ENCODE results near the gene CBX4. TPM values are rescaled to one million over a fixed set of nuclear protein-coding genes. Genes with fewer than 3 reads are reported as not detected.

The CBX4 gene
- 1 to 10 TPM; 8.0 to 10.0 TPM for total RNA-seq

DNA sequence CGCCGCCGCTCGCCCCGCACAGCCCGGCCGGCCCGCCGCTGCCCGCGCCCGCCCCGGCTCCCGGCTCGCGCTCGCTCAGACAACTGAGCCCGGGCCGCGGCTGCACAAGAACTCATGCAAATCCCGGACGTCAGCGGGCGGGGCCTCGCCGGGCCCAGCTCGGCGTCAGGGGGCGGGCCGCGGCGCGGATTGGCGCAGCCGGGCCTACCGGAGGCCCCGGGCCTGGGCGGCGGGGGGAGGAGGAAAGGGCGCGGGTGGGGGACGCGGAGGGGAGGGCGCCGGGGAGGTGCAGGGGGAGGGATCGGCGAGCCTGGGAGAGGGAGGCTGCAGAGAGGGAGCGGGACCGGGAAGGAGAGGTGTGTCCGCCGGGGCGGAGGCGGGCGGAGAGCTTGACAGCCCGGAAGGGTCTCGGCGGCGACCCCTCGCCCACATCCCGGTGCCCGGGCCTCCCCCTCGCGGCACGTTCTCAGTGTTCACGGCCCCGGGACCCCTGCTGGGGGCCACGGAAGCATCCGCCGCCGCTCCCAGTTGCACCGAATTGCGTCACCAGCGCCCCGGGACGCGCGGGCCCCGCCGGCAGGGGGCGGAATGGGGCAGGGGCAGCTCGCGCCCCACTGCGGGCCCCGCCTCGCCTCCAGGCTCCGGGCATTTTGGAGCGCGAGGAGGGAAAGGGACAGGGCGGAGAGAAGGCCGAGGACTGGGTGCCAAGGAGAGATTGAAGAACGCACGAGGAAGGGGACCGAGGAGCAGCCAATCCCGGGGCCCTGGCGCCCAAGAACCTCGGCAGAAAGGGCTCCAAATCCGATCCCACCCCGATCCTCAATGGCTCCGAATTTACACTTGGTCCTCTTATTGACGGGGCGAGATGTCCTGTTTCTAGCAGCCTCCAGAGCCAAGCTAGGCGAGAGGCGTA lies at the start of gene CBX4:
Gene CBX4 (minus strand): TSS at position 85 of the 913 bp plus-strand sequence. CDS start 189 bp downstream, outside the sequence.
- CTCF ChIA-PET = interaction anchor here (0.6 to 3.2 kb wide), 16 partner anchors 20 to 167 kb away, joined by 3 to 18 read pairs (median 5); partner anchors contain the start of gene CBX8
- POLR2A ChIA-PET = interaction anchor here (0.6 to 1.7 kb wide), 7 partner anchors 25 to 157 kb away, joined by 3 to 6 read pairs (median 4); partner anchors contain the start of gene CBX8

DNA sequence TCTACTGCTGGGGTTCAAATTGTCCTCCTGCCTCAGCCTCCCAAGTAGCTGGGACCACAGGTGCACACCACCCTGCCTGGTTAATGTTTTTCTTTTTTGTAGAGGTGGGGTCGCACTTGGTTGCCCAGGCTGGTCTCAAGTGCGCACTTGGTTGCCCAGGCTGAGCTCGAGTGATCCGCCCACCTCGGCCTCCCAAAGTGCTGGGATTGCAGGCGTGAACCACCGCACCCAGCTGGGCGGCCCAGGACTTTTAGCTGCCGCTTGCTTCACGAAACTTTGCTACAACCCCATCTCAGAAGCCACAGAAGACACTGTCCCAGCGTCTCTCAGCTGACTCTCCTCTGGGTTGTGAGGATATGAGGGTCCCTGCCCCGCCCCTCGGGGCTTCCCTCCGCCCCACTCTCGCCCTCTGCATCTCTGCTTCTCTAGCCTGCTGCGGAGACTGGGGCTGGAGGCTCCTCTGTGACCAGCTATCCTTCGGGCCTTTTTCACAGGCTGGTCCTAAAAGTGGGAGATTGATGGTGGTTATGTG lies 48.8 kb upstream of the CBX4 start:
- ChIA-PET CTCF (no interaction called here), POLR2A (no interaction called here)

GRCh38 chr17:79887451-79887991 lies 48.3 kb upstream of the CBX4 start:
- ChIA-PET CTCF (no interaction called here), POLR2A (no interaction called here)

DNA sequence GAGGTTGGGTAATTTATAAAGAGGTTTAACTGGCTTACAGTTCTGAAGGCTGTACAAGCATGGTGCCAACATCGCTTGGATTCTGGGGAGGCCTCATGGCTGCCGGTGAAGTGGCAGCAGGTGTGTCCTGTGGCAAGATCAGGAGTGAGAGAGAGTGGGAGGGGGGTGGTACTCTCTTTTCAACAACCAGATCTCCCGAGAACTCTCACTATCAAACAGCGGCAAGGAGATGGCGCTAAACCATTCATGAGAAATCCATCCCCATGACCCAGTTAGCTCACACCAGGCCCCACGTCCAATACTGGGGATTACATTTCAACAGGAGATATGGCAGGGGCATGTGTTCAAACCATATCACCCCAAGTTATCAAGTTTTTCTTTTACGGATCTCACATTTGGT lies 44.0 kb upstream of the CBX4 start:
- CTCF ChIA-PET = no interaction called here
- POLR2A ChIA-PET = no interaction called here

DNA sequence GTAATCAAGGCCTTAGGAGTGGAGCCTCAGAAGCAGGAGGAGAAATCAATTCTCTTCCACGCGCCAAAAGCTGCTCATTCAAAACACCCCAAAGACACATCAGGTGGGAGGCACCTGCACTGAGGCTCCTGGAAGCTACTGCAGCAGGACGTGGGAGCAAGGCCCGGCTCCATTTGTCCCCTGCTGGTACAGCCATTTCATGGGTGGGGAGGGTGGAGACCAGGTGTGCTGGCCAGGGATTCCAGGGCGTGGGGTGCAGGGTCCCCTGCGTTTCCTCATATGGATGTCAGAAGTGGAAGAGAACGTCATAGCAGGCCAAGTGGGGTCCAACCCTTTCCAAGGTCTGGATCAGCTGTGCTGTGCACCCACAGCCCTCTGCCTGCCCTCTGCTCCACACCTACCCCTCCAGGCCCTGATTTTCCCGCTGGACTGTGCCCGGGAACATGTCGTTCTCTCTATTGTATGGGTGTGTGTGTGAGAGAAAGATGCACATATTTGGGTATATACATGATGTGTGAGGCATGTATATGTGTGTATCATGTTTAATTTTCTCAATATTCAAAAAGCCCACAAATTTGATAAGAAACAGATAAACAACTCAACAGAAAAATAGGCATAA lies 39.2 kb upstream of the CBX4 start:
- ChIA-PET CTCF (no interaction called here), POLR2A (no interaction called here)

DNA sequence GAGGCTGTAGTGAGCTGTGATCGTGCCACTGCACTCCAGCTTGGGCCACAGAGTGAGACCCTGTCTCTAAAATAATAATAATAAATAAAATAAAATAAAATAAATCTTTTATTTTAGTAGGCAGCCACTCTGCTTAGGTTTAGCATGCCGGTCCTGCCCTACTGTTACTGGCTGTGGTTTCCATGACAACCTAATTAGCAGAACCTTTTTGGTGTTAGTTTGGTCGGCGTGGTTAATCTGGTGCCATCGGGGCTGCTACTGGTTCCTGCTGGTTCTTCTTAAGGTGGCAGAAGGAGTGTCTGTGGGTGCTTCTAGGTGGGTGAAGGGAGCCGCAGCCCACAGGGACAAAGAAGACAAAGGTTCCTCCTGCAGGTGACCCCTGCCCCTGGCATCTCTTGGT lies 37.8 kb upstream of the CBX4 start:
- ChIA-PET POLR2A (no interaction called here), CTCF (no interaction called here)

- POLR2A ChIA-PET = no interaction called here
- CTCF ChIA-PET = interaction anchor here (1.4 kb wide), 2 partner anchors 58 to 134 kb away, joined by 4 to 5 read pairs; no protein-coding TSS in a partner anchor
Measured at GRCh38 chr17:79875511-79875910, 36.3 kb upstream of the CBX4 start.

- CTCF ChIA-PET = interaction anchor here (1.4 to 1.6 kb wide), 2 partner anchors 30 to 133 kb away, joined by 3 to 4 read pairs; no protein-coding TSS in a partner anchor
- POLR2A ChIA-PET = no interaction called here
Measured at GRCh38 chr17:79874329-79874981, 35.2 kb upstream of the CBX4 start.

DNA sequence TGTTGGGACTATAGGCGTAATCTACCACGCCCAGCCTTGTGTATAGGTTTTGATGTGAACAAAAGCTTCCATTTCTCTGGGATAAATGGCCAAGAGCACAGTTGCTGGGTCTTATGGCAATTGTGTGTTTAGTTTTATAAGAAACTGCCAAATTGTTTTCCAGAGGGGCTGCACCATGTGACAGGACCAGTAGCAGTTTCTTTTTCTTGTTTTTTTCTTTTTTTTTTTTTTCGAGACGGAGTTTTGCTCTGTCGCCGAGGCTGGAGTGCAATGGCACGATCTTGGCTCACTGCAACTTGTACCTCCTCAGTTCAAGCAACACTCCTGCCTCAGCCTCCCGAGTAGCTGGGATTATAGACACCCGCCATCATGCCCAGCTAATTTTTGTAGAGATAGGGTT lies 34.3 kb upstream of the CBX4 start:
- POLR2A ChIA-PET = no interaction called here

DNA sequence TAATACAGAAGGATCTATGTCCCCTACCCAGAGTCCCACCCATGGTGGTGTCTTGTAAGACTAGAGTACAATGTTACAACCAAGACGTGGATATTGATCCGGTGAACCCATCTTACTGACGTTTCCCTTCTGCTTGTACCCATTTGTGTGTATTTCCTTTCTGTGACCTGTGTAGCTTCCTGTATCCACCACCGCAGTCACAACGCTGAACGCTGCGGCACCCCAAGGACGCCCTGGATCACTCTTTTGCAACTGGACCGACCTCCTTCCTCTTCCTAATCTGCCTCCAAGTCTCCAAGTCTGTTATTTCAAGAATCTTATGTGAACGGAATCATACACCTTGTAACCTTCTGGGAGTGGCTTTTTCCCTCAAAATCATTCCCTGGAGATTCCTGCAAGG lies 33.5 kb upstream of the CBX4 start:
- CTCF ChIA-PET = interaction anchor here (0.6 to 1.2 kb wide), 3 partner anchors 8 to 125 kb away, joined by 3 read pairs; no protein-coding TSS in a partner anchor
- POLR2A ChIA-PET = no interaction called here

More for the DNA sequence above, 34.3 kb upstream of the CBX4 start:
- CTCF ChIA-PET = interaction anchor here (1.6 kb wide), 1 partner anchor 29 kb away, joined by 3 read pairs; no protein-coding TSS in a partner anchor

- CTCF ChIA-PET = no interaction called here
Measured at GRCh38 chr17:79871131-79871530, 31.9 kb upstream of the CBX4 start.

GRCh38 chr17:79870540-79870939 lies 31.3 kb upstream of the CBX4 start:
- CTCF ChIA-PET = no interaction called here
- POLR2A ChIA-PET = no interaction called here

More at GRCh38 chr17:79871131-79871530, 31.9 kb upstream of the CBX4 start:
- POLR2A ChIA-PET = no interaction called here

DNA sequence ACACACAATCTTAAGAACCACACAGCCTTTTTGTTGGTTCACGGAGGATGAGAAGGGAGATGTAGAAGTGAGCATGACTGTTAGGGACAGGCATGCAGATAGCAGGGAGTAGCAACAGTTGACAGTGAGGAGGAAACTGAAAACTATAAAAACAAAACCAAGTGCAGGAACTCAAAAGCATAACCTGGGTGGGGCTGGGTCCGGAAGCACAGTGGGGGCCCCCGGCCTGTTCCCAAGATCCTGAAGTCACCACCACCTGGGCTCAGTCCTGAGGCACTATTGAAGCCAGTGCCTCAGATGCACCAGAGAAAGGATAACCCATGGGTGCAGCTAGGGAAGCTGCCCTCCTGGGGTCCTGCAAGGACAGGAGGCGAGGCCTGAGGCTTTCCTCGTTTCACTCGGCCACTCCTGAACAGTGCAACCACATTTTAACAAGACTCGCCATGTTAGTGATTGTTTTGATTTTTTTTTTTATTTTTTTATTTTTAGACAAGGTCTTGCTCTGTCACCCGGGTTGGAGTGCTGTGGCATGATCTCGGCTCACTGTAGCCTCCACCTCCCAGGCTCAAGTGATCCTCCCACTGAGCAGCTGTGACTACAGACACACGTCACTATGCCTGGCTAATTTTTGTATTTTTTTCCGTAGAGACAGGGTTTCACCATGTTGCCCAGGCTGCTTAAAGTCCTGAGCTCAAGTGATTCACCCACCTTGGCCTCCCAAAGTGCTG lies 27.7 kb upstream of the CBX4 start:
- ChIA-PET POLR2A (no interaction called here), CTCF (no interaction called here)

DNA sequence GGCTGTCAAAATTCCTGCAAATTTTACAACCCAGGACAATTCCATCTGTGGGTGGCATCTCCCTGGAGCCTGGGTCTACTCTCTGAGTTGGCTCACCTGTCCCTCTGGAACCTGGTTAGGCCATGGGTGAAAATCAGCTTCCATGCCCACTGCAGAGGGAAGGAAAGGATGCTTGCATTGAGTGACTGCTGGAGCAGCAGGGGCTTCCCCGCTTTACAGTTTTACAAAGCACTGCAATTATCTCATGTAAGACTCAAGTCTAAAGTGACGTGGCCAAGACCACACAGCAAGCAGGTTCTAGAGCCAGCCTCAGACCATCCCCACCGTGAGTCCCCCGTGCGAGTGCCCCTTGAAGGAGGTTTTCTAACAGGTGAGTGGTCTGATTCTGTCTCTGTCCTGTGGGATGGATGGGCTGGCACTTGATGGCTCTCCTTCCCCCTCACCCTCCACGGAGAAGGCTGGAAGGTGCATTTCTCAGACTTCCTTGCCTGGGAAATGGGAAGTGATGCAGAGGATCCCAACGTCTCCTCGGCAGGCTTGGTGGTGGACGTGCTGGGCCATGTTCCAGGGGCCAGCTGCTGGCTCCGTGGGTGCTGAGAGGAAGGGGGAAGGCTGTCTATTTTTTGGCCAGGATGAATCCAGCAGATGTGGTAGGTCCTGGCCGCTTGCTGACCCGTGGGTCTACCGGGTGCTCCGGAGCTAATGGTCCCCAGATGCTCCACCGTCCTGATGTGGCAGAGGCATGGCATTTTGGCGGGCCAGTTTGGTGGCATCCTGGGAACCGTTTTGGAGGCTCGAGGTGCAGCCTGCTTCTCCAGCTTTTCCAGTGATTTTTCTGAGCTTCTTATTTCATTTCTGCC lies 26.3 kb upstream of the CBX4 start:
- ChIA-PET CTCF (interaction anchor here (1.3 kb wide), 1 partner anchor 7 kb away, joined by 3 read pairs; no protein-coding TSS in a partner anchor), POLR2A (no interaction called here)

GRCh38 chr17:79864617-79865250 lies 25.5 kb upstream of the CBX4 start:
- ChIA-PET CTCF (interaction anchor here (0.8 to 1.3 kb wide), 2 partner anchors 8 to 141 kb away, joined by 3 read pairs; no protein-coding TSS in a partner anchor), POLR2A (no interaction called here)

GRCh38 chr17:79864147-79864546 lies 24.9 kb upstream of the CBX4 start:
- POLR2A ChIA-PET = no interaction called here
- CTCF ChIA-PET = interaction anchor here (0.8 to 1.3 kb wide), 3 partner anchors 9 to 141 kb away, joined by 3 read pairs; no protein-coding TSS in a partner anchor

DNA sequence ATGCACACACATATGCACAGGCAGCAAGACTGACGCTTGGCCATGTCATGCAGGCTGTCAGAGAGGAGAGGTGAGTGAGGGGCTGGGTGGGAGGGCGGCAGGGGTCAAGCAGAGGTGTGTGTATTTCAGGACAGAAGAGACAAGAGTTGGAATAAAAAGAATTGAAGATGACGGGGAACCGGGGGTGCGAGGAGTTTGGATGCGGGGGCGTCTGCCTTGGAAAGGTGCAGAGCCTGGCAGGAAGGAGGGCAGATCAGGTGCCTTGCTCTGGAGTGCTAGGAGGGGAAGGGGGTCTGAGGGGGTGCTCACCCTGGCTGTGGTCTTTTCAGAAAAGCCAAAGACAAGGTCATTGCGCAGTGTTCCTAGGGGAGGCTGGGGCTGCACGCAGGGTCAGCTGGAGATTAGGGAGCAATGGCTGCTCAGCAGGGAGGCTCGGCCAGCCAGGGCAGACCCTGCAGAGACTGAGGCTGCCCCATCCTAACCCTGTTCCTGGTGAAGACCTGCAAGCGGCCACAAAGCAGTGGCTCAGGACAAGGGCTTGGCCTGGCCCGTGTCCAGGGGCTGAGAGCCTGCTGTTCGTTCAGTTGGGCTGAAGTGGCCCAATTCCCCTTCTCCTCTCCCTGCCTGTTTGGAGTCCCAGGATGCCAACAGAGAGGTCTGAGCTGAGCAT lies 23.7 kb upstream of the CBX4 start:
- POLR2A ChIA-PET = no interaction called here
- CTCF ChIA-PET = no interaction called here

All from activated CD8-positive, alpha-beta memory T cell treated with anti-CD3 and anti-CD28 coated beads for 36 hours (primary cell).